H4 (cell line): Measurements from ENCODE around the gene USP37. TPM values are rescaled to one million over a fixed set of nuclear protein-coding genes. Genes with fewer than 3 reads are reported as not detected.

Experiments
- DNase-seq: peaks from one replicate; pipeline ENCODE4 v3.0.0-alpha.2; 2015; ENCODE audit warnings: low spot score
- total RNA-seq: library from RNA; depleted of rRNA; stranded (reverse); fragments of >200 nt; shearing (Covaris generic); gene quantifications from 2 replicates; pipeline ENCODE4 v1.2.3, GENCODE V29; 2014; rRNA removed

Gene USP37
- total RNA-seq, 1 experiment from 2014 or later: 7.6 TPM

DNA sequence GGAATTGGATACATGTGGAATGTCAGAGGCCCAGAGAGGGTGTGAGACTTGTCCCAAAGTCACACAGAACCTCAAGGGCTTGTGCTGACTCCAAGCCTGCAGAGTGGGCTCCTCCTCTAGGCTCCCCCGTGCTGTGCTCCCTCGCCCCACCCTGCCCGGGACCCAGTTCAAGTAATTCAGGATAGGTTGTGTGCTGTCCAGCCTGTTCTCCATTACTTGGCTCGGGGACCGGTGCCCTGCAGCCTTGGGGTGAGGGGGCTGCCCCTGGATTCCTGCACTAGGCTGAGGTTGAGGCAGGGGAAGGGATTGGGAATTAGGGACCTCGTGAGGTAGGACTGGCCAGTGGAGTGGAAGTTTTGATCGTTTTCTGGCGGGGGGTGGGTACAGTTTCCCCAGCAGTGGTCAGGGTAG lies 165.7 kb downstream of the USP37 start:
- DNase-seq: no peak

DNA sequence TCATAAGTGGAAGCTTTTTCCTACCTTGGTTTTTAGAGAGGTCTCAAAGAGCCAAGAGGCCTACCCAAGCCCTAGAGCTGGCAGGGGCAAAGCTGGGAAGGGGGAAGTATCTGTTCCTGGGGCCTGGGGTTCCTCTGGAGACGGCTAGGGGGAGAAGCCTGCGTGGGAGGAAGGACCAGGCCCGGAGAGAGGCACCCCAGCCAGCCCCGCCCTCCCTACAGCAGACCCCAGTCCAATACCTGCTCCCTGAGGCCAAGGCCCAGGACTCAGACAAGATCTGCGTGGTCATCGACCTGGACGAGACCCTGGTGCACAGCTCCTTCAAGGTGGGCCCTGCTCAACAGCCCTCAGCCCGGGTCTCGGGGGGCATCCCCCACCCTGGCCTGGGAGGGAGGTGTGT lies 166.3 kb downstream of the USP37 start:
- DNase-seq: no peak

- peak; percentile 14 for DNase-seq
Measured at GRCh38 chr2:218400930-218401881, 166.9 kb downstream of the USP37 start.

Other genes starting within 250 kb of the USP37 start
- not detected in 2 replicates for gene CATIP, start 211.5 kb downstream of the USP37 start, total RNA-seq
- 0.04 and 0.10 TPM in 2 replicates for gene SLC11A1, start 186.1 kb downstream of the USP37 start, total RNA-seq
- 19.7 and 34.1 TPM in 2 replicates for gene CTDSP1, start 168.5 kb downstream of the USP37 start, total RNA-seq
- gene VIL1, start 149.2 kb downstream of the USP37 start, total RNA-seq: not detected in 2 replicates
- gene CNOT9, start 488 bp upstream of the USP37 start, total RNA-seq: 111 and 119 TPM in 2 replicates
- 0.29 and 1.3 TPM in 2 replicates for gene PLCD4, start 39.5 kb upstream of the USP37 start, total RNA-seq
- 4.2 and 6.8 TPM in 2 replicates for gene ZNF142, start 91.3 kb upstream of the USP37 start, total RNA-seq
- 15.9 and 28.1 TPM in 2 replicates for gene BCS1L, start 91.3 kb upstream of the USP37 start, total RNA-seq
- gene RNF25, start 103.7 kb upstream of the USP37 start, total RNA-seq: 35.2 and 59.5 TPM in 2 replicates
- gene STK36, start 103.7 kb upstream of the USP37 start, total RNA-seq: 10.4 and 19.5 TPM in 2 replicates
- 17.0 and 19.5 TPM in 2 replicates for gene TTLL4, start 142.5 kb upstream of the USP37 start, total RNA-seq
- 0.21 TPM in 1 of 2 replicates, not detected in the other for gene CYP27A1, start 213.8 kb upstream of the USP37 start, total RNA-seq